Tibial nerve (tissue), 4 donors: ENCODE measurements around the gene NKG7. TPM values are rescaled to one million over a fixed set of nuclear protein-coding genes. Genes with fewer than 3 reads are reported as not detected.

ENCODE experiments used
- DNase-seq, 2 donors: peaks; one replicate each; pipeline ENCODE4 v3.0.0-alpha.2; 2019; ENCODE audit warnings: low spot score in 2 of 2
- H3K27ac ChIP-seq, 4 donors: fragments of 200-600 bp; sonication (generic) in 3 of 4; one replicate each; pipeline ENCODE4 v1.5.1; 2017 to 2019; ENCODE audit warnings: mild to moderate bottlenecking in 1 of 4
- H3K27me3 ChIP-seq, 2 donors: fragments of 200-600 bp; sonication (generic) in 1 of 2; one replicate each; pipeline versions ENCODE4 v1.5.1 to v1.6.0; 2017 to 2019
- H3K36me3 ChIP-seq, 3 donors: fragments of 200-600 bp; sonication (generic); one replicate each; pipeline ENCODE4 v1.5.1; 2018 to 2019
- H3K4me1 ChIP-seq, 4 donors: fragments of 200-600 bp; sonication (generic) in 3 of 4; one replicate each; pipeline ENCODE4 v1.5.1; 2017 to 2019
- H3K4me3 ChIP-seq, 4 donors: fragments of 200-600 bp; sonication (generic) in 3 of 4; one replicate each; pipeline ENCODE4 v1.5.1; 2017 to 2019; ENCODE audit warnings: mild to moderate bottlenecking in 1 of 4, moderate library complexity in 1 of 4
- H3K9me3 ChIP-seq, 4 donors: fragments of 200-600 bp; sonication (generic) in 3 of 4; one replicate each; pipeline ENCODE4 v1.5.1; 2017 to 2019
- CTCF ChIP-seq, 5 experiments: fragments of 200-600 bp in 3 of 5; fragments of 450-650 bp in 2 of 5; sonication (generic) in 3 of 5; IDR thresholded peaks; one replicate each; pipeline ENCODE4 v1.5.1; 2016 to 2019; ENCODE audit warnings: antibody characterized with exemption in 5 of 5, mild to moderate bottlenecking in 3 of 5, moderate library complexity in 2 of 5
- EP300 ChIP-seq, 2 donors: sonication (generic); formaldehyde crosslinking; IDR thresholded peaks; one replicate each; pipeline ENCODE4 v1.6.1; 2017; ENCODE audit warnings: antibody characterized with exemption in 2 of 2, mild to moderate bottlenecking in 1 of 2
- POLR2A ChIP-seq, 2 donors: fragments of 450-650 bp; IDR thresholded peaks; one replicate each; pipeline ENCODE4 v1.6.1; 2017; ENCODE audit warnings: antibody characterized with exemption in 2 of 2, mild to moderate bottlenecking in 2 of 2, moderate library complexity in 2 of 2
- WGBS, 2 donors: methylation state at CpG; one replicate each; pipeline ENCODE4 v1.1.5; 2018; 5-methylcytosine and 5-hydroxymethylcytosine counted together
- total RNA-seq, 4 donors: library from RNA; depleted of rRNA; stranded (reverse); fragments of >200 nt; gene quantifications; one replicate each; pipeline ENCODE4 v1.1.0, GENCODE V29; 2016

NKG7 gene
- total RNA-seq, 4 donors from 2014 or later = 3.6 to 3.9 TPM; not detected in 2

DNA sequence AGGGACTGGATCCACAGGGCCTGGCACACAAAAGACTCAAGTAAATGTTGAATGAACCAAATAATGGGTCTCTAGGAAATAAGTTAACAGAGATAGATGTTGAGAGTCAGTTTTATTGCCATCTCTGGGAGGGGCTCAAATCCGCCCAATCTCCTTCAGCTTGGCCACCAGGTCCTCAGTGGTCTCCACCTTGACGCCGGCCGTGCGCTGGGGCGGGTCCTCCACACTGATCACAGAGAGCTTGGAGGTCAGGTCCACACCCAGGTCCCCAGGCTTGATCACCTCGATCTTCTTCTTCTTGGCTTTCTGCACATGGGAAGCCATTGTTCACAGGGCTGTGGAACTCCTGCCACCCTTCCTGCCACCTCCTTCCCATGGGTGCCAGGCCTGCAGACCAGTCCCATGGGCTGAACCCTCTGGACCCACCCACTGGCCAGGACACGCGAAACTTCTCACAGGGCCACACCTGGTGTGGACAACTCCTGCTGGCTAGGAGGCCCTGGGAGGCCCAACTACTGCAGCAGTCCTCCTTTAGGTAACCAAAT lies 27.3 kb downstream of the NKG7 start:
- Histone ChIP-seq H3K27me3 (no peaks in the 10 kb centered on the region), H3K4me3 (no peak overlapping the region), H3K27ac (no peak overlapping the region), H3K9me3 (no peaks in the 10 kb centered on the region), H3K36me3 (peaks cover 0 to 44% (median 0%) of the 10 kb centered on the region in 3 donors), H3K4me1 (peaks cover 0 to 12% (median 7%) of the 10 kb centered on the region in 4 donors)
- DNase-seq = no peak
- 97 to 98% methylated on average over 9 of the region's 9 CpGs for WGBS, 2 donors
- no peak for TF ChIP-seq EP300 (IDR thresholded peaks at IDR 0.05)
- no peak for TF ChIP-seq POLR2A (IDR thresholded peaks at IDR 0.05)
- no peak for TF ChIP-seq CTCF (IDR thresholded peaks at IDR 0.05)

DNA sequence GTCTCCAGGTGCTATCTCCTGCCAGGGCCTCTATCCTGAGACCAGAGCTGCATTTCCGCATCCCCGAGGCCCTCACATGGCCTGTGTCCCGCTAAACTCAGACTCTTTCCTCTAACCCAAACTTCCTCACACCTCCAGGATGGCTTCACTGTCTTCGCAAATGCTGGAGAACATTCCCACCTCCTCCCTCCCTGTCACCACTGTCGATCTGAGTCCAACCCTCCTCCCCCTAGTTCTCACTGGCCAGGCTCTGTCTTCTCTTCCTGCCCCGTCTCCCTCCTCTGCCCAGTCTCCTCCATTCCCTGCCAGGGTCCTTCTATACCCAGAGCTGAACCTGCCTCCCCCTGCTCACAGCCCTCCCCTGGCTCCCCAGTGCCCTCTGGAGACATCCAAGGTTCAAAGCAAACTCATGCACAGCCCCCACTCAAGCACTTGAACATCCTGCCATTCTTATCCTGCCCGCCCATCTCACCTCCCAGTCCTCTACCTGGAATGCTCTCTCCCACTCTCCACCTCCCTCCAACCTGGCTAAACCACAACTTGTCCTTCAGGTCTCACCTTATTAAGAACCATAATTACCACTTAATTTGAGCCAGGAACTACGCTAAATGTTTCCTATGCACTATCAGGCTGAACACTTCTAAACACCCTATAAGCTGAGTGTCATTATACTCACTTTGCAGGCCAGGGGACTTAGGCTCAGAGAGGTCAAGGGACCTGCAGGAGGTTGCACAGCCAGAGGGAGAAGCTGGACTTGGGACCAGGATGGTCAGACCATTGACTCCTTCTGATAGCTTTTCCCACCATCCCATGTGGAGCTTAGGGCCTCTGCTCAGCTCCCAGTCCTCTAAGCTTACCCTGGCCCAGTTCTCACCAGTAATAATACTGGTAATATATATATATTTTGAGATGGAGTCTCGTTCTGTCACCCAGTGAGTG lies 29.6 kb downstream of the NKG7 start:
- Histone ChIP-seq H3K27ac (peak overlapping the region in 1 of 4 donors; percentile 90), H3K9me3 (no peaks in the 10 kb centered on the region), H3K4me3 (no peak overlapping the region), H3K27me3 (no peaks in the 10 kb centered on the region), H3K36me3 (peaks cover 0 to 34% (median 0%) of the 10 kb centered on the region in 3 donors), H3K4me1 (peaks cover 0 to 28% (median 11%) of the 10 kb centered on the region in 4 donors)
- no peak for TF ChIP-seq CTCF (IDR thresholded peaks at IDR 0.05)
- TF ChIP-seq POLR2A (IDR thresholded peaks at IDR 0.05) = no peak
- TF ChIP-seq EP300 (IDR thresholded peaks at IDR 0.05) = no peak
- WGBS, 2 donors = 56 to 62% methylated on average over 9 of the region's 9 CpGs
- DNase-seq = no peak

DNA sequence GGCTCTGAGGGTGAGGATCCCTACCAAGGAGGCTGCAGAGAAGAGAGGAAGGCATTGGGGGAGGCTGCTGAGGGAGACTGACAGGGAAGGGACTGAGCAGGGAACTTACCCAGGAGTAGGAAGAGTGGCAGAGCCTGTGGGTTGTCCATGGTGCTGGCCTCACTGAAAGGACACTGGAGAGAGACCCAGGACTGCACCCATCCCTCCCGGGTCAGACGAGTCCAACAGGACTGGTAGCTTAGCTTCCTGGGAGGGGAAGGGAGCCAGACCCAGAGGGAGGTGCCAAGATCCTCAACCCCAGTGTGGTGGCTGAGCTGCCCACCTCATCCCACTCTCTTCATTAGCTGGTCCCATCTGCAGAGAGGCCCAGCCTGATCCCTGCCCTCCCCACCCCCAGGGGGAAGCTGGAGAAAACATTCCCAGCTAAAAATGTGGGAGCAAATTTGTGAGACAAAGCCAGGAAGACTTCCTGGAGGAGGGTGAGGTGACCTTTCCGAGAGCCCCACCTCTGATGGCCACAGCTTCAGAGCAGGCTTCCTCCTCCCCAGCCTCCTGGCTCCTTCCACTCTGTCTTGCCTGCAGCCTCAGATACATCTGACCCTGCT lies 30.4 kb downstream of the NKG7 start, which contains the start of gene VSIG10L:
Gene VSIG10L (minus strand): TSS at position 164 of the 605 bp plus-strand sequence. CDS start 15 bp downstream, at position 149.
- peaks cover 0 to 28% (median 11%) of the 10 kb centered on the region in 4 donors for H3K4me1 ChIP-seq
- peak within 1 kb of the TSS; percentile 77 to 91 (median 86) for H3K27ac ChIP-seq
- H3K9me3 ChIP-seq = no peaks in the 10 kb centered on the region
- 49 to 57% methylated on average over 3 of the region's 3 CpGs for WGBS, 2 donors
- DNase-seq = no peak
- no peaks in the 10 kb centered on the region for H3K27me3 ChIP-seq
- peaks cover 0 to 25% (median 0%) of the 10 kb centered on the region in 3 donors for H3K36me3 ChIP-seq
- no peak within 1 kb of the TSS for H3K4me3 ChIP-seq
- TF ChIP-seq EP300 (IDR thresholded peaks at IDR 0.05) (no peak), POLR2A (IDR thresholded peaks at IDR 0.05) (no peak), CTCF (IDR thresholded peaks at IDR 0.05) (no peak)

DNA sequence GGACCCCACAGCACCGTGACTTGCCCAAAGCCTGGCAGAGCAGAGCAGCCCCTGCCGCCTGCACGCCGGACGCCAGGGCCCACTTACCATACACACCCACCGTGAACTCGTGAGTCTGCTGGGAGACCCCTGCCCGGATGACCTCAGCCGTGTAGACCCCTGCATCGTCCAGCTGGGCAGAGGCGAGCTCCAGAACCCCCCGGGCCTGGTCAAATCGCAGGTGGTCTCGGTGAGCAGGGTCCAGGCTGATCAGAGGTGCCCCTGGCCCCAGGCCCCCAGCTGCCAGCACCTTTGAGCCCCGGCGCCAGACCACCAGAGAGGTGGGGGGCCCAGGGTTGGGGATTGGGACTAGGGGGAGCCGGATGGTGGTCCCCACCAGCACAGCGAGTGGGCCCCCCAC lies 31.4 kb downstream of the NKG7 start:
- 84 to 85% methylated on average over 18 of the region's 18 CpGs for WGBS, 2 donors
- Histone ChIP-seq H3K27me3 (no peaks in the 10 kb centered on the region), H3K4me3 (no peak overlapping the region), H3K27ac (peak overlapping the region; percentile 77 to 91 (median 86)), H3K36me3 (peaks cover 0 to 15% (median 0%) of the 10 kb centered on the region in 3 donors), H3K4me1 (peaks cover 0 to 28% (median 11%) of the 10 kb centered on the region in 4 donors), H3K9me3 (no peaks in the 10 kb centered on the region)
- TF ChIP-seq EP300 (IDR thresholded peaks at IDR 0.05) (no peak), CTCF (IDR thresholded peaks at IDR 0.05) (no peak), POLR2A (IDR thresholded peaks at IDR 0.05) (no peak)
- no peak for DNase-seq
